Measurements from ENCODE around the gene PTPN2. TPM values are rescaled to one million over a fixed set of nuclear protein-coding genes. Genes with fewer than 3 reads are reported as not detected.
"Not testable (repeated sequence)": the region's sequence is repeated elsewhere in the genome, so short reads cannot be mapped to it uniquely, and the experiment has no call there.

PTPN2 gene
- total RNA-seq, 3 donors from 2014 or later, result 61.7 to 77.6 (median 65.2) TPM

DNA sequence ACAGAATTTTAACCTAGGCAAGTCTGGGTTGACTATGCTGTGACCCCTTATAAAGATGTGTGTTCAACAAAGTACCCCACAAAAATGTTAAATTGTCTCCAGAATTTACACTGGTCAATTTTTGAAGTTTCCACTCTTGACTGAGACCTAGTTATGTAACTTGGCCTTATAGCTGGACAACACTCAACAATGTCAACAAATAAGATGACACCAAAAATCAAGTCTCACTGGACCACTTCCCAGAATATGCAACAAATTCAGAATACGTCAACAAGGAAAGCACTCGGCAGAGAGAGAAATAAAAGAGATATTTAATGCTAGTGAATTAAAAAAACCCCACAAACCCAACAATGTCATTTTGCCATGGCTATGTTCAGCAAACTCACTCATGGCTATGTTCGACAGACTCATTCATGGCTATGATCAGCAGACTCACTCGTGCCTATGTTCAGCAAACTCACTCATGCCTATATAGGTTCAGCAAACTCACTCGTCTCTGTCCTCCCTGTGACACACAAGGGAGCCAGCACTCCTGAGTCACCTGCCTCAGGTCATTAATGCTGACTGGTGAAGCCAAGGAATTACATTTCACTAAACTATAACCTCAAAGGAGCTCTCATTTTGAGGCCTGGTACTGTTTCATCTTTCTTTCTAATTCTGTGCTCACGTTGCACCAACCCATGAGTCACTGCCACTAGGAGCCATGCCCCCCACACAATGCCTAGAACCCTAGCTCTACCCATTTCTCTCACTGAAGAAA, 72.7 kb downstream of the PTPN2 start:
- no peak for DNase-seq
- no peak overlapping the region for H3K4me3 Mint-ChIP-seq
- no peaks in the 10 kb centered on the region for H3K9me3 Mint-ChIP-seq
- peaks cover 49% of the 10 kb centered on the region for H3K36me3 Mint-ChIP-seq (ENCODE audit: insufficient read depth)
- no peaks in the 10 kb centered on the region for H3K27me3 Mint-ChIP-seq (ENCODE audit: low read depth)
- H3K4me1 Mint-ChIP-seq (ENCODE audit: low read depth), result no peaks in the 10 kb centered on the region
- peak; percentile 59 to 77 for ATAC-seq

- H3K9me3 Mint-ChIP-seq, result peaks cover 5% of the 10 kb centered on the region
- no peak overlapping the region for H3K4me3 Mint-ChIP-seq
- ATAC-seq, result no peak
- no peak for DNase-seq
- no peaks in the 10 kb centered on the region for H3K27me3 Mint-ChIP-seq (ENCODE audit: low read depth)
- H3K4me1 Mint-ChIP-seq (ENCODE audit: low read depth), result peaks cover 22% of the 10 kb centered on the region
- peaks cover 51% of the 10 kb centered on the region for H3K36me3 Mint-ChIP-seq (ENCODE audit: insufficient read depth)
These were observed 80.7 kb downstream of the PTPN2 start for GRCh38 chr18:12803069-12803936.

DNA sequence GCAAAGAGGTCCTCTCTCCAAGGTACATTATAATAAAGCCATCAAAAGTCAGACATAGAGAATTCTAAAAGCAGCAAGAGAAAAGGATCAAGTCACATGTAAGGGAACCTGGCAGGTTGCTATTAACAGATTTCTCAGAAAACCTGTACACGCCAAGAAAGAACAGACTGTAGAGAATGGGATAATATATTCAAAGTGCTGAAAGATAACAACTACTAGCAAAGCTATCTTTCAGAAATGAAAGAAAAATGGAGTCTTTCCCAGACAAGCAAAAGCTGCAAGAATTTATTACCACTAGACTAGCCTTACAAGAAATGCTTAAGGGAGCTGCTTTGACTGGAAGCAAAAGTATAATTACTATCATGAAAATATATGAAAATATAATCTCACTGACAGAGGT, 81.5 kb downstream of the PTPN2 start:
- DNase-seq (no peak), ATAC-seq (no peak)
- H3K4me1 Mint-ChIP-seq (ENCODE audit: low read depth), result peaks cover 22% of the 10 kb centered on the region
- no peak overlapping the region for H3K4me3 Mint-ChIP-seq
- H3K36me3 Mint-ChIP-seq (ENCODE audit: insufficient read depth), result peaks cover 53% of the 10 kb centered on the region
- H3K9me3 Mint-ChIP-seq, result peaks cover 5% of the 10 kb centered on the region
- H3K27me3 Mint-ChIP-seq (ENCODE audit: low read depth), result no peaks in the 10 kb centered on the region

GRCh38 chr18:12796448-12796847, 87.6 kb downstream of the PTPN2 start:
- Mint-ChIP-seq H3K4me1 (ENCODE audit: low read depth) (no peaks in the 10 kb centered on the region), H3K9me3 (no peaks in the 10 kb centered on the region), H3K4me3 (no peak overlapping the region), H3K36me3 (ENCODE audit: insufficient read depth) (peaks cover 23% of the 10 kb centered on the region), H3K27me3 (ENCODE audit: low read depth) (no peaks in the 10 kb centered on the region)
- DNase-seq (no peak), ATAC-seq (no peak)

GRCh38 chr18:12791610-12792009, 92.4 kb downstream of the PTPN2 start:
- DNase-seq (no peak), ATAC-seq (no peak)
- no peaks in the 10 kb centered on the region for H3K9me3 Mint-ChIP-seq
- H3K27me3 Mint-ChIP-seq (ENCODE audit: low read depth), result no peaks in the 10 kb centered on the region
- no peaks in the 10 kb centered on the region for H3K4me1 Mint-ChIP-seq (ENCODE audit: low read depth)
- H3K36me3 Mint-ChIP-seq (ENCODE audit: insufficient read depth), result peaks cover 9% of the 10 kb centered on the region
- no peak overlapping the region for H3K4me3 Mint-ChIP-seq

- no peaks in the 10 kb centered on the region for H3K27me3 Mint-ChIP-seq (ENCODE audit: low read depth)
These were observed 97.4 kb downstream of the PTPN2 start for GRCh38 chr18:12786669-12787068.

GRCh38 chr18:12783524-12783923, 100.5 kb downstream of the PTPN2 start:
- no peak for DNase-seq
- Mint-ChIP-seq H3K4me1 (ENCODE audit: low read depth) (no peaks in the 10 kb centered on the region), H3K36me3 (ENCODE audit: insufficient read depth) (peaks cover 11% of the 10 kb centered on the region), H3K4me3 (no peak overlapping the region), H3K27me3 (ENCODE audit: low read depth) (no peaks in the 10 kb centered on the region), H3K9me3 (no peaks in the 10 kb centered on the region)
- ATAC-seq, result no peak

More at GRCh38 chr18:12786669-12787068, 97.4 kb downstream of the PTPN2 start:
- no peak for DNase-seq
- ATAC-seq, result no peak
- Mint-ChIP-seq H3K9me3 (no peaks in the 10 kb centered on the region), H3K36me3 (ENCODE audit: insufficient read depth) (peaks cover 12% of the 10 kb centered on the region), H3K4me3 (no peak overlapping the region), H3K4me1 (ENCODE audit: low read depth) (no peaks in the 10 kb centered on the region)

DNA sequence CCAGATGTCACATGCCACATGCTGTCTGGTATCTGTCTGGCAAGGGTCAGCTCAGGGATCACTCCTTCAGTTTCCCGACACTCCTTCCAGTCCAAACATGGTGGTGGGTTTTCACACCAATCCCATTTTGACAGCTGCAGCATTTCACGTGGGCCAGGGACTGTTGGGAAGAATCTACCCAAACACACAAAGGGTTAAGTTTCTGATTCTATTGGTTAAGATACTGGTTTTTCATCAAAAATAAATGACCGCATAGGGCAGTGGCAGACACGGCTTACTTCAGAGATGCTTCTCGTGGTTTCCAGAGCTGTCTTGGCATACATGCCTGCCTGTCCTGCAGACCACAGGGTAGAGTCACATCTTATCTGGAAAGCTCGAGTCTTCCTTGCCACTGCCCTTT, 101.5 kb downstream of the PTPN2 start:
- ATAC-seq, result no peak
- no peak for DNase-seq
- Mint-ChIP-seq H3K9me3 (no peaks in the 10 kb centered on the region), H3K36me3 (ENCODE audit: insufficient read depth) (peaks cover 11% of the 10 kb centered on the region), H3K4me1 (ENCODE audit: low read depth) (no peaks in the 10 kb centered on the region), H3K27me3 (ENCODE audit: low read depth) (no peaks in the 10 kb centered on the region), H3K4me3 (no peak overlapping the region)

DNA sequence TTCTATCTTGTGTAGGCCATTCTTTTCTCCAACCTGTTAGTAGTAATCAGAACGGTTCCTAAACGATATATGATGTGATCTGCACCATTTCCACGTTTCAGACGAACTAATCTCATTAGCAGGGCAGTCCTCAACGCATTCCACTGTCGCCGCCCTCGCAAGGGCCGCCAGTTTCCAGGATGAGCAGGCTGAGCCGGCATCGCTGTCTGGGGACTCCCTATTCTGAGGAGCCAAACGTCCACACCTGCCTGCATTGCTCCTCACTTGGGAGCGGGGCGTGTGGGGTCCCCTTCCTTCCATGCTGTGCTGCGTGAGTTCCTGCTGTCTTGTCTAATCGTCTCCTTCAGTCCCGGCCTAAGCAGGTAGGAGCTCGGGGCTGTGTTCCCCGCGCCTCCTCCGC, 104.6 kb downstream of the PTPN2 start:
- DNase-seq (no peak), ATAC-seq (no peak)
- Mint-ChIP-seq H3K27me3 (ENCODE audit: low read depth) (no peaks in the 10 kb centered on the region), H3K4me3 (no peak overlapping the region), H3K36me3 (ENCODE audit: insufficient read depth) (peaks cover 5% of the 10 kb centered on the region), H3K9me3 (no peaks in the 10 kb centered on the region), H3K4me1 (ENCODE audit: low read depth) (peaks cover 4% of the 10 kb centered on the region)

GRCh38 chr18:12779043-12779442, 105.0 kb downstream of the PTPN2 start:
- Mint-ChIP-seq H3K4me3 (no peak overlapping the region), H3K9me3 (no peaks in the 10 kb centered on the region), H3K27me3 (ENCODE audit: low read depth) (no peaks in the 10 kb centered on the region), H3K36me3 (ENCODE audit: insufficient read depth) (peaks cover 3% of the 10 kb centered on the region), H3K4me1 (ENCODE audit: low read depth) (peaks cover 4% of the 10 kb centered on the region)
- no peak for DNase-seq
- no peak for ATAC-seq

DNA sequence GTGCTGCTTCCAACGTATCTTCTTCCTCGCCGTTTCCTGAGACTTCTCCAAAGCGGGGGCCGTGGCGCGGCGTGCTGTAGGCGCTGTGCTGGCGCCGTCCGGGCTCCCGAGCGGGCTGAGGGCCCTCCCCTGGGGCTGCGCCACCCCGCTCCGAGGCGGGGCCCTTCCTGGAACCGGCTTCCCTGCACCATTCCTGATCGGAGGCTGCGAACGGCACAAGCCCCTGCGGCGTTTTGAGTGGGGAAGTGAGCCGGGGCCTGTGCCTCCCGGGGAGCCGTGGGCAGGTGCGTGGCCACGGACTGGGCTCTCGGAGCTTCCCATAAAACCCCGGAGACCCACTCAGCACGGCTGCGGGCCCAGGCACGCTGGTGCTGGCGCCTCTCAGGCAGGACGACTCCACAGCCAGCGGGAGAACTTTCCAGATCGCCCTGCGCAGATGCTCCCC, 106.5 kb downstream of the PTPN2 start:
- no peak for DNase-seq
- Mint-ChIP-seq H3K27me3 (ENCODE audit: low read depth) (no peaks in the 10 kb centered on the region), H3K4me1 (ENCODE audit: low read depth) (peaks cover 15% of the 10 kb centered on the region), H3K36me3 (ENCODE audit: insufficient read depth) (no peaks in the 10 kb centered on the region), H3K4me3 (no peak overlapping the region), H3K9me3 (no peaks in the 10 kb centered on the region)
- no peak for ATAC-seq

DNA sequence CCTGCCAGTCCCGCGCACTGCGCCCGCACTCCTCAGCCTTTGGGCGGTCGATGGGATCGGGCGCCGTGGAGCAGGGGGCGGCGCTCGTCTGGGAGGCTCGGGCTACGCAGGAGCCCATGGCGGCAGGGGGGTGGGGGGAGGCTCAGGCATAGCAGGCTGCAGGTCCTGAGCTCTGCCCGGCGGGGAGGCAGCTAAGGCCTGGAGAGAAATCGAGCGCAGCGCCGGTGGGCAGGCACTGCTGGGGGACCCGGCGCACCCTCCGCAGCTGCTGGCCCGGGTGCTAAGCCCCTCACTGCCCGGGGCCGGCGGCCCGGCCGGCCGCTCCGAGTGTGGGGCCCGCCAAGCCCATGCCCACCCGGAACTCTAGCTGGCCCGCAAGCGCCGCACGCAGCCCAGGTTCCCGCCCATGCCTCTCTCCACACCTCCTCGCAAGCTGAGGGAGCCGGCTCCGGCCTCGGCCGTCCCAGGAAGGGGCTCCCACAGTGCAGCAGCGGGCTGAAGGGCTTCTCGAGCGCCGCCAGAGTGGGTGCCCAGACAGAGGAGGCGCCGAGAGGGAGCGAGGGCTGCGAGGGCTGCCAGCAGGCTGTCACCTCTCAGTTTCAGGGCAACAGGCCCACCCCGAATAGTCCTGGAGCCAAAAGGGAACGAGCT, 107.1 kb downstream of the PTPN2 start:
- no peaks in the 10 kb centered on the region for H3K36me3 Mint-ChIP-seq (ENCODE audit: insufficient read depth)
- H3K9me3 Mint-ChIP-seq, result no peaks in the 10 kb centered on the region
- no peak overlapping the region for H3K4me3 Mint-ChIP-seq
- peaks cover 15% of the 10 kb centered on the region for H3K4me1 Mint-ChIP-seq (ENCODE audit: low read depth)
- DNase-seq (no peak), ATAC-seq (peak in 1 of 2 donors; percentile 9)
- H3K27me3 Mint-ChIP-seq (ENCODE audit: low read depth), result no peaks in the 10 kb centered on the region

DNA sequence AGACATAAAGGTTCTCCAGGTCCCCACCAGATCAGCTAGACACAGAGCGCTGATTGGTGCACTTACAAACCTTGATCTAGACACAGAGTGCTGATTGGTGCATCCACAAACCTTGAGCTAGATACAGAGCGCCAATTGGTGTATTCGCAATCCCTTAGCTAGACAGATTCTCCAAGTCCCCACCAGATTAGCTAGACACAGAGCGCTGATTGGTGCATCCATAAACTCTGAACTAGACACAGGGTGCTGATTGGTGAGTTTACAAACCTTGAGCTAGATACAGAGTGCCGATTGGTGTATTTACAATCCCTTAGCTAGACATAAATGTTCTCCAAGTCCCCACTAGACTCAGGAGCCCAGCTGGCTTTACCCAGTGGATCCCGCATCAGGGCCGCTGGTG, 107.6 kb downstream of the PTPN2 start:
- DNase-seq; H3K27me3 Mint-ChIP-seq (ENCODE audit: low read depth); ATAC-seq; H3K9me3 Mint-ChIP-seq; H3K36me3 Mint-ChIP-seq (ENCODE audit: insufficient read depth): not testable (repeated sequence)
- Mint-ChIP-seq H3K4me1 (ENCODE audit: low read depth) (peaks cover 15% of the 10 kb centered on the region), H3K4me3 (peak overlapping the region; percentile 87)

GRCh38 chr18:12774982-12775381, 109.1 kb downstream of the PTPN2 start:
- no peaks in the 10 kb centered on the region for H3K9me3 Mint-ChIP-seq
- H3K27me3 Mint-ChIP-seq (ENCODE audit: low read depth), result no peaks in the 10 kb centered on the region
- H3K4me3 Mint-ChIP-seq, result peak overlapping the region; percentile 87
- H3K36me3 Mint-ChIP-seq (ENCODE audit: insufficient read depth), result no peaks in the 10 kb centered on the region
- ATAC-seq (peak; percentile 36 to 56), DNase-seq (no peak)
- peaks cover 15% of the 10 kb centered on the region for H3K4me1 Mint-ChIP-seq (ENCODE audit: low read depth)
